Activated T-helper 17 cell treated with anti-CD3 and anti-CD28 coated beads, Interleukin-2, amount 50 U/mL, for 72 hours (primary cell): ENCODE data around the gene ZBTB49. TPM values are rescaled to one million over a fixed set of nuclear protein-coding genes. Genes with fewer than 3 reads are reported as not detected.
"Not testable (repeated sequence)": the region's sequence is repeated elsewhere in the genome, so short reads cannot be mapped to it uniquely, and the experiment has no call there.

Source experiments
- ATAC-seq: fragments of 150-1000 bp; cut with Tn5 transposase; replicated peaks from 2 replicates; pipeline ENCODE4 v1.10.0; 2021; ENCODE audit warnings: mild to moderate bottlenecking, moderate library complexity
- H3K27ac Mint-ChIP-seq: one replicate; pipeline ENCODE4 v1.8.0; 2022; ENCODE audit warnings: mixed read lengths
- H3K27me3 Mint-ChIP-seq: one replicate; pipeline ENCODE4 v1.8.0; 2022; ENCODE audit warnings: mixed read lengths
- H3K36me3 Mint-ChIP-seq: one replicate; pipeline ENCODE4 v1.8.0; 2022; ENCODE audit warnings: low read depth, mild to moderate bottlenecking, mixed read lengths
- H3K4me1 Mint-ChIP-seq: one replicate; pipeline ENCODE4 v1.8.0; 2022; ENCODE audit warnings: mixed read lengths
- H3K4me3 Mint-ChIP-seq: one replicate; pipeline ENCODE4 v1.8.0; 2022; ENCODE audit warnings: mild to moderate bottlenecking, mixed read lengths
- H3K9me3 Mint-ChIP-seq: one replicate; pipeline ENCODE4 v1.8.0; 2022; ENCODE audit warnings: mixed read lengths
- total RNA-seq, 2 donors: library from RNA; stranded (reverse); gene quantifications; one replicate each; pipeline ENCODE4 v1.2.3, GENCODE V29; 2022

ZBTB49 gene
- 1 to 10 TPM; 3.5 to 7.6 TPM for total RNA-seq

- H3K36me3 Mint-ChIP-seq, result peaks cover 30% of the 10 kb centered on the region
- H3K27ac Mint-ChIP-seq, result peak within 1 kb of the TSS; percentile 86
- no peaks in the 10 kb centered on the region for H3K27me3 Mint-ChIP-seq
- ATAC-seq, result peak; percentile 96
- peaks cover 29% of the 10 kb centered on the region for H3K4me1 Mint-ChIP-seq
- no peaks in the 10 kb centered on the region for H3K9me3 Mint-ChIP-seq
- H3K4me3 Mint-ChIP-seq, result peak within 1 kb of the TSS; percentile 92
Observed at GRCh38 chr4:4289941-4290850, at the start of gene ZBTB49, which contains the start of gene LYAR. ZBTB49 (plus strand) TSS chr4:4290251; CDS start chr4:4299946, 9,695 bp downstream. LYAR (minus strand) TSS chr4:4290154; CDS start chr4:4283742, 6,412 bp downstream.

- ATAC-seq, result no peak
- no peaks in the 10 kb centered on the region for H3K9me3 Mint-ChIP-seq
- peaks cover 61% of the 10 kb centered on the region for H3K36me3 Mint-ChIP-seq
- H3K4me3 Mint-ChIP-seq, result no peak overlapping the region
- H3K27me3 Mint-ChIP-seq, result no peaks in the 10 kb centered on the region
- H3K27ac Mint-ChIP-seq, result peak overlapping the region; percentile 15
- peaks cover 24% of the 10 kb centered on the region for H3K4me1 Mint-ChIP-seq
Observed at GRCh38 chr4:4245172-4245571, 44.9 kb upstream of the ZBTB49 start.

GRCh38 chr4:4247696-4248028 lies 42.4 kb upstream of the ZBTB49 start:
- no peaks in the 10 kb centered on the region for H3K9me3 Mint-ChIP-seq
- H3K27me3 Mint-ChIP-seq, result no peaks in the 10 kb centered on the region
- H3K4me3 Mint-ChIP-seq, result peak overlapping the region; percentile 89
- H3K4me1 Mint-ChIP-seq, result peaks cover 24% of the 10 kb centered on the region
- H3K36me3 Mint-ChIP-seq, result peaks cover 36% of the 10 kb centered on the region
- ATAC-seq, result peak; percentile 4
- H3K27ac Mint-ChIP-seq, result peak overlapping the region; percentile 97

GRCh38 chr4:4248029-4248884 lies 41.8 kb upstream of the ZBTB49 start, which contains the start of gene TMEM128:
TMEM128 (minus strand) TSS chr4:4248223; CDS start chr4:4248202, 21 bp downstream.
- Mint-ChIP-seq H3K36me3 (peaks cover 30% of the 10 kb centered on the region), H3K9me3 (no peaks in the 10 kb centered on the region), H3K27ac (peak within 1 kb of the TSS; percentile 97), H3K27me3 (no peaks in the 10 kb centered on the region), H3K4me1 (peaks cover 24% of the 10 kb centered on the region), H3K4me3 (peak within 1 kb of the TSS; percentile 89)
- ATAC-seq, result peak; percentile 98

GRCh38 chr4:4248885-4249203 lies 41.2 kb upstream of the ZBTB49 start:
- ATAC-seq, result no peak
- Mint-ChIP-seq H3K4me1 (peaks cover 20% of the 10 kb centered on the region), H3K4me3 (peak overlapping the region; percentile 89), H3K27me3 (no peaks in the 10 kb centered on the region), H3K9me3 (no peaks in the 10 kb centered on the region), H3K27ac (peak overlapping the region; percentile 97), H3K36me3 (peaks cover 24% of the 10 kb centered on the region)

- Mint-ChIP-seq H3K4me3 (peak overlapping the region; percentile 89), H3K27ac (peak overlapping the region; percentile 97), H3K36me3 (peaks cover 19% of the 10 kb centered on the region), H3K4me1 (peaks cover 18% of the 10 kb centered on the region)
- ATAC-seq, H3K27me3 Mint-ChIP-seq, H3K9me3 Mint-ChIP-seq: not testable (repeated sequence)
Observed at GRCh38 chr4:4249342-4249741, 40.7 kb upstream of the ZBTB49 start.

- no peak for ATAC-seq
- H3K4me1 Mint-ChIP-seq, result peaks cover 16% of the 10 kb centered on the region
- peaks cover 14% of the 10 kb centered on the region for H3K36me3 Mint-ChIP-seq
- H3K27me3 Mint-ChIP-seq, result no peaks in the 10 kb centered on the region
- H3K9me3 Mint-ChIP-seq, result no peaks in the 10 kb centered on the region
- no peak overlapping the region for H3K27ac Mint-ChIP-seq
- H3K4me3 Mint-ChIP-seq, result no peak overlapping the region
Observed at GRCh38 chr4:4249866-4250265, 40.2 kb upstream of the ZBTB49 start.

- H3K27me3 Mint-ChIP-seq, result no peaks in the 10 kb centered on the region
- ATAC-seq, result no peak
Observed at GRCh38 chr4:4254199-4254598, 35.9 kb upstream of the ZBTB49 start.

GRCh38 chr4:4254666-4255065 lies 35.4 kb upstream of the ZBTB49 start:
- no peak for ATAC-seq
- Mint-ChIP-seq H3K27me3 (no peaks in the 10 kb centered on the region), H3K4me3 (no peak overlapping the region), H3K36me3 (no peaks in the 10 kb centered on the region), H3K4me1 (no peaks in the 10 kb centered on the region), H3K9me3 (no peaks in the 10 kb centered on the region), H3K27ac (no peak overlapping the region)

More at GRCh38 chr4:4254199-4254598, 35.9 kb upstream of the ZBTB49 start:
- Mint-ChIP-seq H3K36me3 (no peaks in the 10 kb centered on the region), H3K4me3 (no peak overlapping the region), H3K9me3 (no peaks in the 10 kb centered on the region), H3K4me1 (peaks cover under 1% of the 10 kb centered on the region), H3K27ac (no peak overlapping the region)

- no peaks in the 10 kb centered on the region for H3K4me1 Mint-ChIP-seq
- no peaks in the 10 kb centered on the region for H3K9me3 Mint-ChIP-seq
- H3K27me3 Mint-ChIP-seq, result no peaks in the 10 kb centered on the region
- ATAC-seq, result no peak
- no peaks in the 10 kb centered on the region for H3K36me3 Mint-ChIP-seq
- H3K27ac Mint-ChIP-seq, result no peak overlapping the region
- H3K4me3 Mint-ChIP-seq, result no peak overlapping the region
Observed at GRCh38 chr4:4256799-4257198, 33.3 kb upstream of the ZBTB49 start.

GRCh38 chr4:4257705-4258104 lies 32.3 kb upstream of the ZBTB49 start:
- H3K27me3 Mint-ChIP-seq, H3K4me1 Mint-ChIP-seq, H3K36me3 Mint-ChIP-seq: not testable (repeated sequence)

GRCh38 chr4:4259484-4260100 lies 30.5 kb upstream of the ZBTB49 start:
- no peaks in the 10 kb centered on the region for H3K4me1 Mint-ChIP-seq
- H3K9me3 Mint-ChIP-seq, result no peaks in the 10 kb centered on the region
- ATAC-seq, result no peak

More at GRCh38 chr4:4257705-4258104, 32.3 kb upstream of the ZBTB49 start:
- H3K4me3 Mint-ChIP-seq, ATAC-seq, H3K9me3 Mint-ChIP-seq, H3K27ac Mint-ChIP-seq: not testable (repeated sequence)

GRCh38 chr4:4260185-4260751 lies 29.8 kb upstream of the ZBTB49 start:
- ATAC-seq, result peak; percentile 74
- Mint-ChIP-seq H3K9me3 (no peaks in the 10 kb centered on the region), H3K27me3 (no peaks in the 10 kb centered on the region), H3K36me3 (no peaks in the 10 kb centered on the region), H3K27ac (no peak overlapping the region), H3K4me3 (no peak overlapping the region), H3K4me1 (no peaks in the 10 kb centered on the region)

More at GRCh38 chr4:4259484-4260100, 30.5 kb upstream of the ZBTB49 start:
- Mint-ChIP-seq H3K27me3 (no peaks in the 10 kb centered on the region), H3K4me3 (no peak overlapping the region), H3K36me3 (no peaks in the 10 kb centered on the region), H3K27ac (no peak overlapping the region)

GRCh38 chr4:4267981-4268380 lies 22.1 kb upstream of the ZBTB49 start:
- H3K36me3 Mint-ChIP-seq, result peaks cover 61% of the 10 kb centered on the region
- H3K4me1 Mint-ChIP-seq, result peaks cover 10% of the 10 kb centered on the region
- no peaks in the 10 kb centered on the region for H3K27me3 Mint-ChIP-seq
- no peak overlapping the region for H3K4me3 Mint-ChIP-seq
- no peaks in the 10 kb centered on the region for H3K9me3 Mint-ChIP-seq
- ATAC-seq, result no peak
- no peak overlapping the region for H3K27ac Mint-ChIP-seq
